ENCODE results near the gene F11R.
"Not testable (repeated sequence)": the region's sequence is repeated elsewhere in the genome, so short reads cannot be mapped to it uniquely, and the experiment has no call there.

Gene F11R

GRCh38 chr1:160961419-160961818, 59.5 kb downstream of the F11R start:
- no peak for DNase-seq

- DNase-seq, result no peak
Measured at GRCh38 chr1:160956966-160957365, 64.0 kb downstream of the F11R start.

- DNase-seq, result no peak
Measured at GRCh38 chr1:160954158-160955104, 66.5 kb downstream of the F11R start, which contains the start of gene ITLN2. Gene ITLN2, minus strand, starts transcription at chr1:160954809. Its CDS starts 68 bp downstream, at chr1:160954741.

- no peak for DNase-seq
Measured at GRCh38 chr1:160953030-160953429, 67.9 kb downstream of the F11R start.

- DNase-seq, result no peak
Measured at GRCh38 chr1:160952129-160952510, 68.8 kb downstream of the F11R start.

- no peak for DNase-seq
Measured at GRCh38 chr1:160951443-160952128, 69.4 kb downstream of the F11R start.

GRCh38 chr1:160950657-160951056, 70.3 kb downstream of the F11R start:
- DNase-seq, result no peak

GRCh38 chr1:160949881-160950280, 71.1 kb downstream of the F11R start:
- DNase-seq, result no peak

GRCh38 chr1:160949216-160949880, 71.6 kb downstream of the F11R start:
- DNase-seq, result not testable (repeated sequence)

GRCh38 chr1:160947174-160947759, 73.7 kb downstream of the F11R start:
- not testable (repeated sequence) for DNase-seq

- DNase-seq, result not testable (repeated sequence)
Measured at GRCh38 chr1:160945881-160946280, 75.1 kb downstream of the F11R start.

Data from DMS79 (cell line).